ENCODE data around the gene CTNNBL1.

DNA sequence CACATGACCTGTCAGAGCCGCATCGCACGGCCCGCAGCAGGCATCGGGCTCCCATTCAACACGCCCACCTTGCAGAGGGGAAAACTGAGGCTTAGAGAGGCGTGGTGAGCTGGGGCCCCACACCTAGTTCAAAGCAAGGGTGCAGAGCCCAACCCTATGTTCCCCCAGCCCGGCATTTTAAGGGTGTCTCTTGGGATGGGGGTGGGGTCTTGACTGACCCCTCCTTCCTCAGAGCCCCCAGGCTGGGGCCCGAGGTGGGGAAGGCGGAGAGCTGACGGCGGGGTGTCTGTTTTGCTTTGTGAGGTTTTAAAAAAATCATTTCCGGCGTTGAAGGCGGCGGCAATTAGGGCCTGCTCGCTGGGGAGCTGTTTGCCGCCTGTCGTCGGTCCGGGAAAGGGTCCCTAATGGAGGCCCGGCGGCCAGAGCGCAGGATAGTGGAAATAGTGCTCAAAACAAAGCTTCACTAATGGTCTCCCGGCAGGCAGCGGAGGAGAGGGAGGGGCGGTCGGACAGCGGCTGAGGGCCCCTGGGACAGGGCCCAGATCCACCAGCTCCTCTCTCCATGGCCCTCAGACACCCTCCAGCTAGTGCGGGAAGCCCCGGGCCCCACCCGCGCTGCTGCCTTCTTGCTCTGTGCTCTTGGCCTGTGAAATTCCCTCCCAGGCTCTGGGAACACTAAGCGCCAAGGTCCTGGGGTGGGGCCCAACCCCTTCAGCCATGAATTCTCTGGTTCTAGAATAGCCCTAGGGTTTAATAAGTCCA lies 221.0 kb downstream of the CTNNBL1 start:
- TF ChIP-seq, protein P1, sequence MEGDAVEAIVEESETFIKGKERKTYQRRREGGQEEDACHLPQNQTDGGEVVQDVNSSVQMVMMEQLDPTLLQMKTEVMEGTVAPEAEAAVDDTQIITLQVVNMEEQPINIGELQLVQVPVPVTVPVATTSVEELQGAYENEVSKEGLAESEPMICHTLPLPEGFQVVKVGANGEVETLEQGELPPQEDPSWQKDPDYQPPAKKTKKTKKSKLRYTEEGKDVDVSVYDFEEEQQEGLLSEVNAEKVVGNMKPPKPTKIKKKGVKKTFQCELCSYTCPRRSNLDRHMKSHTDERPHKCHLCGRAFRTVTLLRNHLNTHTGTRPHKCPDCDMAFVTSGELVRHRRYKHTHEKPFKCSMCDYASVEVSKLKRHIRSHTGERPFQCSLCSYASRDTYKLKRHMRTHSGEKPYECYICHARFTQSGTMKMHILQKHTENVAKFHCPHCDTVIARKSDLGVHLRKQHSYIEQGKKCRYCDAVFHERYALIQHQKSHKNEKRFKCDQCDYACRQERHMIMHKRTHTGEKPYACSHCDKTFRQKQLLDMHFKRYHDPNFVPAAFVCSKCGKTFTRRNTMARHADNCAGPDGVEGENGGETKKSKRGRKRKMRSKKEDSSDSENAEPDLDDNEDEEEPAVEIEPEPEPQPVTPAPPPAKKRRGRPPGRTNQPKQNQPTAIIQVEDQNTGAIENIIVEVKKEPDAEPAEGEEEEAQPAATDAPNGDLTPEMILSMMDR (IDR thresholded peaks at IDR 0.05), result no peak
- no peak for TF ChIP-seq POLR2A (IDR thresholded peaks at IDR 0.05)
